OCI-LY1 (cell line): ENCODE data around the gene KANTR.

Experiments
- EZH2 ChIP-seq: fragments of 200-600 bp; sonication (generic), shearing (Covaris generic); IDR thresholded peaks from 2 replicates; pipeline ENCODE4 v1.8.0; 2017; ENCODE audit warnings: borderline replicate concordance, mixed run types, mild to moderate bottlenecking, antibody characterized with exemption, low read length, moderate library complexity, mixed read lengths
- TF ChIP-seq, protein P1 (sequence below): fragments of 200-600 bp; sonication (generic), shearing (Covaris generic); IDR thresholded peaks from 2 replicates; pipeline ENCODE4 v1.5.1; 2017; ENCODE audit warnings: mild to moderate bottlenecking, antibody characterized with exemption, low read length, moderate library complexity, mixed read lengths

DNA sequence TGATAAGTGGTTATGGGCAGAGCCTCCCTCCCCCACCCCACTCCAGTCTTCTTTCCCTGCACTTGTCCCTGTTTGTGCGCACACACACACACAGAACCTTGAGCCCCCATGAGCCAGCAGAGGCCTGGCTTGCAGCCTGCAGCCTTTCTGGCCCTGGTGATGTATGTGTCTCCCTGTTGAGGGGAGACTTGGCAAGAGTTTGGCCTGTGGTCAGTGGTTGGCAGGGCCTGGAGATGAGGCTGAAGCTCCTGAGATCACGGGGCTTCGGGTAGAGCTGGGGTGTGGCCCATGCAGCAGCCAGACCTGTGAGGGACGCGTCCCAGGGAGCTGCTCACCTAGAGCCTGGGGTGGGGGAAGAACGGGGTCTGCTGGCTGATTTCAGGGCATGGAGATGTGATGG lies 43.1 kb upstream of the KANTR start:
- TF ChIP-seq EZH2: no peak
- TF ChIP-seq, protein P1, sequence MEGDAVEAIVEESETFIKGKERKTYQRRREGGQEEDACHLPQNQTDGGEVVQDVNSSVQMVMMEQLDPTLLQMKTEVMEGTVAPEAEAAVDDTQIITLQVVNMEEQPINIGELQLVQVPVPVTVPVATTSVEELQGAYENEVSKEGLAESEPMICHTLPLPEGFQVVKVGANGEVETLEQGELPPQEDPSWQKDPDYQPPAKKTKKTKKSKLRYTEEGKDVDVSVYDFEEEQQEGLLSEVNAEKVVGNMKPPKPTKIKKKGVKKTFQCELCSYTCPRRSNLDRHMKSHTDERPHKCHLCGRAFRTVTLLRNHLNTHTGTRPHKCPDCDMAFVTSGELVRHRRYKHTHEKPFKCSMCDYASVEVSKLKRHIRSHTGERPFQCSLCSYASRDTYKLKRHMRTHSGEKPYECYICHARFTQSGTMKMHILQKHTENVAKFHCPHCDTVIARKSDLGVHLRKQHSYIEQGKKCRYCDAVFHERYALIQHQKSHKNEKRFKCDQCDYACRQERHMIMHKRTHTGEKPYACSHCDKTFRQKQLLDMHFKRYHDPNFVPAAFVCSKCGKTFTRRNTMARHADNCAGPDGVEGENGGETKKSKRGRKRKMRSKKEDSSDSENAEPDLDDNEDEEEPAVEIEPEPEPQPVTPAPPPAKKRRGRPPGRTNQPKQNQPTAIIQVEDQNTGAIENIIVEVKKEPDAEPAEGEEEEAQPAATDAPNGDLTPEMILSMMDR: no peak
